HepG2 (cell line): ENCODE measurements around the gene ENPP7. TPM values are rescaled to one million over a fixed set of nuclear protein-coding genes. Genes with fewer than 3 reads are reported as not detected.

Experiments used
- ATAD3A ChIP-seq: sonication (generic); formaldehyde crosslinking; IDR thresholded peaks from 2 replicates; pipeline ENCODE4 v1.4.0; 2020; ENCODE audit warnings: missing genetic modification reagents
- CBX1 ChIP-seq: IDR thresholded peaks from one replicate; pipeline ENCODE4 v1.6.1; 2016; ENCODE audit warnings: antibody characterized with exemption, low read depth
- FOSL1 ChIP-seq: sonication (generic); formaldehyde crosslinking; IDR thresholded peaks from 2 replicates; pipeline ENCODE4 v1.9.0; 2021; ENCODE audit warnings: missing genetic modification reagents, borderline replicate concordance
- LCORL ChIP-seq, 2 experiments: fragments of 450-650 bp in 1 of 2; sonication (generic) in 1 of 2; formaldehyde crosslinking in 1 of 2; IDR thresholded peaks; 2 replicates each; pipeline versions ENCODE4 v1.5.0 to v1.6.1; 2017 to 2020; ENCODE audit warnings: antibody characterized with exemption in 1 of 2, missing genetic modification reagents in 1 of 2
- MAX ChIP-seq: IDR thresholded peaks from 2 replicates; pipeline ENCODE4 v1.6.1; 2012; ENCODE audit warnings: inconsistent platforms
- MIXL1 ChIP-seq: IDR thresholded peaks from 2 replicates; pipeline ENCODE4 v1.6.1; 2016
- PHF21A ChIP-seq: sonication (generic); formaldehyde crosslinking; IDR thresholded peaks from 2 replicates; pipeline ENCODE4 v1.5.0; 2020; ENCODE audit warnings: mild to moderate bottlenecking, missing genetic modification reagents
- PRDM15 ChIP-seq: sonication (generic); formaldehyde crosslinking; IDR thresholded peaks from 2 replicates; pipeline ENCODE4 v1.4.0; 2020; ENCODE audit warnings: missing genetic modification reagents
- SAP130 ChIP-seq: IDR thresholded peaks from 2 replicates; pipeline ENCODE4 v1.6.1; 2016; ENCODE audit warnings: low read depth
- SNAPC2 ChIP-seq: sonication (generic); formaldehyde crosslinking; IDR thresholded peaks from 2 replicates; pipeline ENCODE4 v1.8.1; 2022; ENCODE audit warnings: mild to moderate bottlenecking, missing genetic modification reagents
- STAG1 ChIP-seq: sonication (generic); formaldehyde crosslinking; IDR thresholded peaks from 2 replicates; pipeline ENCODE4 v1.4.0; 2020; ENCODE audit warnings: missing genetic modification reagents
- TBP ChIP-seq: sonication (generic); formaldehyde crosslinking; IDR thresholded peaks from 2 replicates; pipeline ENCODE4 v1.5.0; 2020; ENCODE audit warnings: missing genetic modification reagents
- ZBTB20 ChIP-seq: sonication (generic); formaldehyde crosslinking; IDR thresholded peaks from 2 replicates; pipeline ENCODE4 v1.8.1; 2023; ENCODE audit warnings: missing genetic modification reagents, low read depth, mild to moderate bottlenecking, borderline replicate concordance
- ZNF362 ChIP-seq: sonication (generic); formaldehyde crosslinking; IDR thresholded peaks from 2 replicates; pipeline ENCODE4 v1.4.0; 2020; ENCODE audit warnings: missing genetic modification reagents, mild to moderate bottlenecking, borderline replicate concordance
- ZNF431 ChIP-seq: sonication (generic); formaldehyde crosslinking; IDR thresholded peaks from 2 replicates; pipeline ENCODE4 v1.9.0; 2022; ENCODE audit warnings: missing genetic modification reagents, low read depth, mild to moderate bottlenecking, borderline replicate concordance
- ZNF749 ChIP-seq: sonication (generic); formaldehyde crosslinking; IDR thresholded peaks from 2 replicates; pipeline ENCODE4 v1.8.0; 2022; ENCODE audit warnings: mild to moderate bottlenecking, missing genetic modification reagents, moderate library complexity, borderline replicate concordance
- ZNF788 ChIP-seq: sonication (generic); formaldehyde crosslinking; IDR thresholded peaks from 2 replicates; pipeline ENCODE4 v1.5.0; 2020; ENCODE audit warnings: mild to moderate bottlenecking, missing genetic modification reagents, borderline replicate concordance
- ZNF83 ChIP-seq: sonication (generic); formaldehyde crosslinking; IDR thresholded peaks from 2 replicates; pipeline ENCODE4 v1.4.0; 2020; ENCODE audit warnings: missing genetic modification reagents, mild to moderate bottlenecking, borderline replicate concordance
- ZSCAN31 ChIP-seq: sonication (generic); formaldehyde crosslinking; IDR thresholded peaks from 2 replicates; pipeline ENCODE4 v1.5.0; 2020; ENCODE audit warnings: low read depth, mild to moderate bottlenecking, missing genetic modification reagents
- polyA plus RNA-seq, 8 experiments: library from polyadenylated mRNA; depleted of rRNA in 3 of 8; stranded (reverse) in 7 of 8; unstranded in 1 of 8; fragments of >200 nt; fragmentation: Illumina TruSeq in 4 of 8; extraction: Trizol in 4 of 8; gene quantifications; 2 replicates each; pipeline versions ENCODE4 v1.2.1 to v1.2.3, GENCODE V29; 2011 to 2016; ENCODE audit warnings: low read depth in 4 of 8, missing spikeins in 1 of 8, mixed read lengths in 1 of 8; ENCODE audit not compliant: insufficient read depth in 1 of 8
- total RNA-seq, 5 experiments: library from RNA; depleted of rRNA; stranded (reverse); fragments of >200 nt; fragmentation: Illumina TruSeq; extraction: Trizol; gene quantifications; 2 replicates each; pipeline ENCODE4 v1.2.3, GENCODE V29; 2016; ENCODE audit warnings: low read depth in 1 of 5
- TF ChIP-seq, protein P1 (sequence below): sonication (generic); formaldehyde crosslinking; IDR thresholded peaks from 2 replicates; pipeline ENCODE4 v1.5.1; 2020; ENCODE audit warnings: missing genetic modification reagents, mild to moderate bottlenecking, borderline replicate concordance

ENPP7 gene
- total and polyA plus RNA-seq, 2 of the 13 experiments (the other 11 are each of a cell fraction or from before 2014, with no cell fraction given) = 1.1 to 2.2 TPM

- peak; percentile 92 for TF ChIP-seq PHF21A (CRISPR knock-in tag)
- TF ChIP-seq STAG1 (CRISPR knock-in tag) = 0 out of 2 replicates have a peak, but pooled peaks have one; percentile 5
- TF ChIP-seq ATAD3A (CRISPR knock-in tag) = peak; percentile 41; the same call in 1 of the 2 replicates
- TF ChIP-seq, protein P1, sequence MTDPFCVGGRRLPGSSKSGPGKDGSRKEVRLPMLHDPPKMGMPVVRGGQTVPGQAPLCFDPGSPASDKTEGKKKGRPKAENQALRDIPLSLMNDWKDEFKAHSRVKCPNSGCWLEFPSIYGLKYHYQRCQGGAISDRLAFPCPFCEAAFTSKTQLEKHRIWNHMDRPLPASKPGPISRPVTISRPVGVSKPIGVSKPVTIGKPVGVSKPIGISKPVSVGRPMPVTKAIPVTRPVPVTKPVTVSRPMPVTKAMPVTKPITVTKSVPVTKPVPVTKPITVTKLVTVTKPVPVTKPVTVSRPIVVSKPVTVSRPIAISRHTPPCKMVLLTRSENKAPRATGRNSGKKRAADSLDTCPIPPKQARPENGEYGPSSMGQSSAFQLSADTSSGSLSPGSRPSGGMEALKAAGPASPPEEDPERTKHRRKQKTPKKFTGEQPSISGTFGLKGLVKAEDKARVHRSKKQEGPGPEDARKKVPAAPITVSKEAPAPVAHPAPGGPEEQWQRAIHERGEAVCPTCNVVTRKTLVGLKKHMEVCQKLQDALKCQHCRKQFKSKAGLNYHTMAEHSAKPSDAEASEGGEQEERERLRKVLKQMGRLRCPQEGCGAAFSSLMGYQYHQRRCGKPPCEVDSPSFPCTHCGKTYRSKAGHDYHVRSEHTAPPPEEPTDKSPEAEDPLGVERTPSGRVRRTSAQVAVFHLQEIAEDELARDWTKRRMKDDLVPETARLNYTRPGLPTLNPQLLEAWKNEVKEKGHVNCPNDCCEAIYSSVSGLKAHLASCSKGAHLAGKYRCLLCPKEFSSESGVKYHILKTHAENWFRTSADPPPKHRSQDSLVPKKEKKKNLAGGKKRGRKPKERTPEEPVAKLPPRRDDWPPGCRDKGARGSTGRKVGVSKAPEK (CRISPR knock-in tag) = 0 out of 2 replicates have a peak, but pooled peaks have one; percentile 61
- TF ChIP-seq FOSL1 (CRISPR knock-in tag) = no peak
- TF ChIP-seq ZSCAN31 = no peak
- TF ChIP-seq ZNF362 (CRISPR knock-in tag) = 0 out of 2 replicates have a peak, but pooled peaks have one; percentile 11
- no peak for TF ChIP-seq ZNF749 (CRISPR knock-in tag)
- no peak for TF ChIP-seq TBP (CRISPR knock-in tag)
- 0 out of 2 replicates have a peak, but pooled peaks have one; percentile 26 for TF ChIP-seq ZBTB20
- TF ChIP-seq ZNF83 (CRISPR knock-in tag) = no peak
- peak; percentile 70 for TF ChIP-seq MAX
- TF ChIP-seq SNAPC2 (CRISPR knock-in tag) = 0 out of 2 replicates have a peak, but pooled peaks have one; percentile 39
- TF ChIP-seq SAP130 (CRISPR knock-in tag) = peak; percentile 44; the same call in 1 of the 2 replicates
- TF ChIP-seq LCORL (IDR thresholded peaks at IDR 0.05) = no peak
- TF ChIP-seq LCORL (CRISPR knock-in tag; IDR thresholded peaks at IDR 0.05) = peak; percentile 82
- TF ChIP-seq PRDM15 (CRISPR knock-in tag) = no peak
- no peak for TF ChIP-seq CBX1
- no peak for TF ChIP-seq MIXL1 (CRISPR knock-in tag)
- 0 out of 2 replicates have a peak, but pooled peaks have one; percentile 22 for TF ChIP-seq ZNF431 (CRISPR knock-in tag)
- peak; percentile 24; the same call in 1 of the 2 replicates for TF ChIP-seq ZNF788 (CRISPR knock-in tag)
Measured at GRCh38 chr17:79739148-79740062, 8.7 kb downstream of the ENPP7 start (continued).
